Measurements from ENCODE around the gene KAZALD1. TPM values are rescaled to one million over a fixed set of nuclear protein-coding genes. Genes with fewer than 3 reads are reported as not detected.

KAZALD1 gene
- total RNA-seq, 2 experiments from 2014 or later: 0.72 to 0.90 TPM

GRCh38 chr10:101018600-101019439 lies 43.0 kb upstream of the KAZALD1 start:
- H3K36me3 Mint-ChIP-seq (ENCODE audit: low read depth): no peaks in the 10 kb centered on the region
- TF ChIP-seq CTCF (IDR thresholded peaks at IDR 0.05): peak; percentile 91
- no peak overlapping the region for H3K4me3 Mint-ChIP-seq
- CTCF ChIA-PET: interaction anchor here (0.7 to 7.3 kb wide), 23 partner anchors 9 to 123 kb away, joined by 3 to 178 read pairs (median 7); partner anchors contain the start of genes KAZALD1, LZTS2, PDZD7 and SEMA4G
- H3K4me1 Mint-ChIP-seq (ENCODE audit: low read depth): peaks cover 20% of the 10 kb centered on the region
- ATAC-seq (peak; percentile 87), DNase-seq (peak; percentile 93)
- POLR2A ChIA-PET: interaction anchor here (1.2 to 1.5 kb wide), 4 partner anchors 12 to 24 kb away, joined by 3 to 4 read pairs (median 3); no protein-coding TSS in a partner anchor
- no peak overlapping the region for H3K27ac Mint-ChIP-seq
- H3K27me3 Mint-ChIP-seq: peaks cover 42% of the 10 kb centered on the region
- intact Hi-C loops (cut with micrococcal nuclease): loop anchor here (2.0 kb wide), 1 partner anchor 42 kb away; the partner anchor contains the start of gene KAZALD1
- no peaks in the 10 kb centered on the region for H3K9me3 Mint-ChIP-seq

GRCh38 chr10:101019440-101019703 lies 42.4 kb upstream of the KAZALD1 start:
- CTCF ChIA-PET: interaction anchor here (0.7 to 7.3 kb wide), 22 partner anchors 8 to 123 kb away, joined by 3 to 178 read pairs (median 8); partner anchors contain the start of genes KAZALD1, LZTS2, PDZD7 and SEMA4G
- no peaks in the 10 kb centered on the region for H3K36me3 Mint-ChIP-seq (ENCODE audit: low read depth)

GRCh38 chr10:101020427-101021075 lies 41.2 kb upstream of the KAZALD1 start:
- TF ChIP-seq CTCF (IDR thresholded peaks at IDR 0.05): no peak
- ChIA-PET CTCF (interaction anchor here (1.7 to 7.3 kb wide), 5 partner anchors 7 to 47 kb away, joined by 4 to 178 read pairs (median 114); partner anchors contain the start of genes LZTS2, PDZD7 and SFXN3), POLR2A (no interaction called here)
- ATAC-seq: no peak
- no peak for DNase-seq
- Mint-ChIP-seq H3K4me1 (ENCODE audit: low read depth) (peaks cover 7% of the 10 kb centered on the region), H3K27ac (no peak overlapping the region), H3K36me3 (ENCODE audit: low read depth) (no peaks in the 10 kb centered on the region), H3K9me3 (no peaks in the 10 kb centered on the region), H3K4me3 (no peak overlapping the region), H3K27me3 (peaks cover 35% of the 10 kb centered on the region)
- intact Hi-C loops (cut with micrococcal nuclease): no loop called here

More at GRCh38 chr10:101019440-101019703, 42.4 kb upstream of the KAZALD1 start:
- no peak overlapping the region for H3K27ac Mint-ChIP-seq
- TF ChIP-seq CTCF (IDR thresholded peaks at IDR 0.05): no peak
- H3K27me3 Mint-ChIP-seq: peaks cover 42% of the 10 kb centered on the region
- intact Hi-C loops (cut with micrococcal nuclease): loop anchor here (2.0 kb wide), 1 partner anchor 41 kb away; the partner anchor contains the start of gene KAZALD1
- POLR2A ChIA-PET: interaction anchor here (1.2 to 1.5 kb wide), 3 partner anchors 11 to 23 kb away, joined by 3 to 4 read pairs (median 3); no protein-coding TSS in a partner anchor
- no peaks in the 10 kb centered on the region for H3K9me3 Mint-ChIP-seq
- peaks cover 17% of the 10 kb centered on the region for H3K4me1 Mint-ChIP-seq (ENCODE audit: low read depth)
- ATAC-seq: no peak
- H3K4me3 Mint-ChIP-seq: no peak overlapping the region
- no peak for DNase-seq

GRCh38 chr10:101021239-101021638 lies 40.5 kb upstream of the KAZALD1 start:
- Mint-ChIP-seq H3K27ac (no peak overlapping the region), H3K27me3 (peaks cover 31% of the 10 kb centered on the region), H3K4me3 (no peak overlapping the region), H3K9me3 (no peaks in the 10 kb centered on the region), H3K36me3 (ENCODE audit: low read depth) (no peaks in the 10 kb centered on the region), H3K4me1 (ENCODE audit: low read depth) (peaks cover 7% of the 10 kb centered on the region)
- no peak for TF ChIP-seq CTCF (IDR thresholded peaks at IDR 0.05)
- CTCF ChIA-PET: interaction anchor here (2.0 kb wide), 1 partner anchor 46 kb away, joined by 5 read pairs; no protein-coding TSS in a partner anchor
- ATAC-seq: no peak
- intact Hi-C loops (cut with micrococcal nuclease): no loop called here
- DNase-seq: no peak
- POLR2A ChIA-PET: interaction anchor here (0.7 kb wide), 1 partner anchor 8 kb away, joined by 3 read pairs; no protein-coding TSS in a partner anchor

Data from activated CD8-positive, alpha-beta T cell treated with anti-CD3 and anti-CD28 coated beads for 36 hours (primary cell).